ENCODE measurements around the gene BTBD7.

DNA sequence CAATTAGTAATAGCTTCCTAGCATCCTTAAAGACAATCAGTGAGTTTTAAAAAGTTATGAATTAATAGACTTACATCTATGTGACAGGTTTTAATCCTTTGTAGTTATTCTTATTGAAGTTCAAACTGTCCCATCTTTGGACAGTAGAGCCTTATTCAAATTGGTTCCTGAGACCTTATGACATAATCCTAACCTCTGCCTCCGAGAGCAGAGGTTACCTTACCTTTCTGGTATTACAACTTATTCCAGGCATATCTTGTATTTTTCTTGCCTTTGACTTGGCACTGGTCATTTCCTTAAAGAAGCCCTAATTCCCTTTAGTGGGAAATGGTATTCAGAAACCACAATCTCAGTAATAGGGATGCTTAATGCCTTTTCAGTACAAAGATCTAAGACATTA lies 21.8 kb downstream of the BTBD7 start:
- TF ChIP-seq POLR2A (IDR thresholded peaks at IDR 0.05), result no peak
- TF ChIP-seq, protein P1, sequence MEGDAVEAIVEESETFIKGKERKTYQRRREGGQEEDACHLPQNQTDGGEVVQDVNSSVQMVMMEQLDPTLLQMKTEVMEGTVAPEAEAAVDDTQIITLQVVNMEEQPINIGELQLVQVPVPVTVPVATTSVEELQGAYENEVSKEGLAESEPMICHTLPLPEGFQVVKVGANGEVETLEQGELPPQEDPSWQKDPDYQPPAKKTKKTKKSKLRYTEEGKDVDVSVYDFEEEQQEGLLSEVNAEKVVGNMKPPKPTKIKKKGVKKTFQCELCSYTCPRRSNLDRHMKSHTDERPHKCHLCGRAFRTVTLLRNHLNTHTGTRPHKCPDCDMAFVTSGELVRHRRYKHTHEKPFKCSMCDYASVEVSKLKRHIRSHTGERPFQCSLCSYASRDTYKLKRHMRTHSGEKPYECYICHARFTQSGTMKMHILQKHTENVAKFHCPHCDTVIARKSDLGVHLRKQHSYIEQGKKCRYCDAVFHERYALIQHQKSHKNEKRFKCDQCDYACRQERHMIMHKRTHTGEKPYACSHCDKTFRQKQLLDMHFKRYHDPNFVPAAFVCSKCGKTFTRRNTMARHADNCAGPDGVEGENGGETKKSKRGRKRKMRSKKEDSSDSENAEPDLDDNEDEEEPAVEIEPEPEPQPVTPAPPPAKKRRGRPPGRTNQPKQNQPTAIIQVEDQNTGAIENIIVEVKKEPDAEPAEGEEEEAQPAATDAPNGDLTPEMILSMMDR (IDR thresholded peaks at IDR 0.05), result no peak
